Activated CD4-positive, CD25-positive, alpha-beta regulatory T cell treated with anti-CD3 and anti-CD28 coated beads, Interleukin-2, amount 50 U/mL, for 24 hours (primary cell): ENCODE results near the gene SAMD4A.
"Not testable (repeated sequence)": the region's sequence is repeated elsewhere in the genome, so short reads cannot be mapped to it uniquely, and the experiment has no call there.

Experiments
- ATAC-seq, 2 donors: fragments of 150-1000 bp; cut with Tn5 transposase; one replicate each; pipeline ENCODE4 v1.10.0; 2021; ENCODE audit warnings: mild to moderate bottlenecking in 1 of 2, moderate library complexity in 1 of 2

Gene SAMD4A

GRCh38 chr14:54739514-54739913, 172.6 kb downstream of the SAMD4A start:
- ATAC-seq = no peak

- no peak for ATAC-seq
Observed at GRCh38 chr14:54742492-54743350, 175.8 kb downstream of the SAMD4A start.

- ATAC-seq = no peak
Observed at GRCh38 chr14:54743382-54743781, 176.5 kb downstream of the SAMD4A start.

- ATAC-seq = no peak
Observed at GRCh38 chr14:54746019-54746418, 179.1 kb downstream of the SAMD4A start.

DNA sequence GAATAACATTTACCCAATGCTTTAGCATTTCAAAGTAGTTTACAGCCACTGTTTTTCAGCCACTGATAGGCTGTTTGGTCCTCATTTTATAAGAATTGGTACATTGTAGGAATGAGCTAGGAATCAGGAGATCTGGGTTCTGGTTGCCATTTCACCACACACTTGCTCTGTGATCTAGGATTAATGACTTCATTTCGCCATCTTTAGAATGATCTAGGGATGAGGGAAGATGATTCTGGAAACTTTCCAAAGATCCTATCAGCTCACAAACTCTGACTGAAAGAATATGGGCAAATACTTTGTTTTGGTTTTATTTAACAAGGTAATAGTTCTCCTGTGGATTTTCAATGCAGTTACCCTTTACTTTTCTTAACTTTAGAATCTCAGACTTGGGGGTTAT, 180.7 kb downstream of the SAMD4A start:
- no peak for ATAC-seq

DNA sequence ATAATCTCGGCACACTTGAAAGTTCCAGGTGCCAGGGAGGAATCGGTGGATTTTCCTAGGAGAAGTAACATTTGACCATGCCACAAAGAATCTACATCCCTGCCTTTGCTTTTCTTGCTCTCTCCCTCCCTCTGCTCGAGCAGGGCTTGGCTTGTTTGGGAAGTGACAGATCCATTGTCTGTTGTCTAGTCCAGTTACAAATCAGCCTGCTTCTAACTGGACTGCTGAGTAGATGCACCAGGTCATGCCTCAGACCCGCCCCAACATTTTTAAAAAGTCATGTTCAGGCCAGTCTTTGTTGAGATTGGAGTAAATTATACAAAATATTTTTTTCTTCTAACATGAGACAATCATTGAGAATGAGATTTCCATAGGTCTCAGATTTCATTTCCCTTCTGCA, 182.3 kb downstream of the SAMD4A start:
- ATAC-seq = no peak

DNA sequence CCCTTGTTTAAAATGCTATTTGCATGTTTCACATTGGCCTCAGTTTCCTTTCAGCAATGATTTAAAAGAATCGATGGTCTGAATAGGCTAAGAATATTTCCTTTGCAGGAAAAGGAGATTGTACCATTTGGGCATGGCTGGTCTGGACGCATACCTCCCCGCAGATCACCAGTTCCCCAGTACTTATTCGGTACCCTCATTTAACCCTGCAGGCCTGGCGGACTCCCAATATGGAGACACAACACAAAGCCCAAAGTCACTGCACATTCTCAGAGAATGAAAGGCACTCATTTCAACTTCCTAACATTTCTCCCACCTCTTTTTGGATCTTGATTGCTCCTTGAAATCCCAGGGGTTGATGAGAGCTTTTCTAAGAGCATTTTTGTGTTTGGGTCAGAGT, 182.8 kb downstream of the SAMD4A start:
- no peak for ATAC-seq

- ATAC-seq = not testable (repeated sequence)
Observed at GRCh38 chr14:54752611-54753010, 185.7 kb downstream of the SAMD4A start.

DNA sequence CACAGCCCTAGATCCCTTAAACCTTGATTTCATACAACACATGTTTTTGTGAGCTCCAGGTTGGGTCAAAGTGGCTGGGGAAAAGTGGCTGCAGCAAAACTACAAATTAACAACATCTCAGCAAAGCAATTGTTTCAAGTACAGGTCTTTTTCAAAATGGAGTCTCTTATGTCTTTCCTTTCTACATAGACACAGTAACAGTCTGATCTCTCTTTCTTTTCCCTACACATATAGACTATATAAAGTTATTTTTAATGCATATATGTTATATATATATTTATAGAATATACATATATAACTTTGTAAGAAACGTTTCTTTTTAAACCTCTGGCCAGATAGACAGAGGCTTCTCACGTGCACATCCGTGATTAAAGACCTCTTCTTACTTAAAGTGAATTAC, 186.5 kb downstream of the SAMD4A start:
- ATAC-seq = not testable (repeated sequence)

- ATAC-seq = no peak
Observed at GRCh38 chr14:54754116-54754622, 187.2 kb downstream of the SAMD4A start.

DNA sequence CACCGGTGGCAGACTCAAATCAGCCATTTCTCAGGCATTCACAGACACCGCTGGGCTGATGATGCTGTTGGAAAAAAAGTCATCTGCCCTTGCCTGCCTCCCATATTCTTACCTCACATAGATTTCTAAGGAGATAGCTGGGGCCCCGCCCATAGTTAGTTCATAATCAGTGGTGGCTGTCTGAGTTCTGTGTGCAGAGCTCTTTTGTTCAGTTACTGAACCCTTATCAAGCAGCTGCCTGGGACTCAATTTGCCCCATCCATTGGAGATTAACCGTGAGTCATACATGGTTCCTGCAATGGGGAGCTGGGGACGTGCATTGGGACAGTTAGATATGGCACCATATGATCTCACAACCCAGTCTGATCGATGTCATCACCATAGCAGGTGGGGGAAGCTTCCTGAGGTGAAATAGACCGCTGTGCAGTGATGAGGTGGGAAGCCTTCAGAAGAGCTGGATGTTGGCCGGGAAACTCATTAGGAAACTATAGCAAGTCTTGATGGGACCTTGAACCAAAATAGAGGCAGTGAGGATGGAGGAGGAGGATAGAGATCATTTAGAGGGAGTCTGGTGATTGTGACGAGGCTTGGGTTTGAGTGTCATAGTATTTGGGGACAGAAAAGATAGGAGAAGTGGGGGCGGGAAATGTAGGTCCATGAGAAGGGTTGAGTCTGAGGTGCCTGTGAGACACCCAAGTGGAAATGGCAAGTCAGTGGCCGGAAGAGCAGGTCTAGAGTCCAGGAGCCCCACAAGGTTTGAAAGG, 187.9 kb downstream of the SAMD4A start:
- no peak for ATAC-seq

GRCh38 chr14:54756656-54757392, 189.9 kb downstream of the SAMD4A start:
- ATAC-seq = no peak

DNA sequence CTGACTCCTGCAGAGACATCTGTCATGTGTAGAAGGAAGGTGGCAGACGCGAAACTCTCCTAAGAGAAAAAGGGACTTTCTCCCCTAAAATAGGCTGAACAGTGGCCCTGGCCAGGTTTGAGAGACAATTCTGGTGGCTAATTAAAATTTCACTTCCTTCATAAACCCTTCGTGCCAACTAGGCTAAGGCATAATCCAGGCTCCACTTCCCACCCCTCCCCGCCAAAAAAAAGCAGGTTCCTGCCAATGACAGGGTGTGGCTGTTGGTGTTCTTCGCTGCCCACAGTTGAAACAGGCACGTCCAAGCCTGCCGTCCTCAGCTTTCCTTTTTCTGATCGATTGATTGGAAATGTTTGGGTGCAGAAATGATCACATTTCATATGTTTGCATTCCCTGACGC, 191.1 kb downstream of the SAMD4A start:
- ATAC-seq = no peak

GRCh38 chr14:54759982-54760585, 193.2 kb downstream of the SAMD4A start:
- no peak for ATAC-seq

- no peak for ATAC-seq
Observed at GRCh38 chr14:54760866-54761575, 194.1 kb downstream of the SAMD4A start.

- no peak for ATAC-seq
Observed at GRCh38 chr14:54761835-54762234, 194.9 kb downstream of the SAMD4A start.

- no peak for ATAC-seq
Observed at GRCh38 chr14:54762296-54762695, 195.4 kb downstream of the SAMD4A start.

DNA sequence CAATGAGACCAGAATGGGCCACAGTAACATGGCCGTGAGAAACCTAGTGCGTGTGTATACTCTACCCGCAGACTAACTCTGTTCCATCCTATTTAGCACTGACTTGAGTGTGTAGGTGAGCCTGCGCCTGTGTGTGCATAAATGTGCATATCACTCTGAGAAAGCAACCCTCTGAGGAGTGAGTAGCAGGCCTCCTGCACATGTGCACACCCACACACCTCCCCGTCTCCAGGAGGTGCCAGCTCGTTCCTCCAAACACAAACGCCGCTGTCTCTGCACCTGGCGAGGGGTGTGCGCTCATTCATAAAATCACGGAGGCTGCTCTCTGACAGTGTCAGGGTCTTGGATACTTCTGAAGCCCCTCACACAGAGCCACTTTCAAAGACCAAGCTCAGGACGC, 196.8 kb downstream of the SAMD4A start:
- ATAC-seq = no peak

- no peak for ATAC-seq
Observed at GRCh38 chr14:54766276-54767138, 199.6 kb downstream of the SAMD4A start.

DNA sequence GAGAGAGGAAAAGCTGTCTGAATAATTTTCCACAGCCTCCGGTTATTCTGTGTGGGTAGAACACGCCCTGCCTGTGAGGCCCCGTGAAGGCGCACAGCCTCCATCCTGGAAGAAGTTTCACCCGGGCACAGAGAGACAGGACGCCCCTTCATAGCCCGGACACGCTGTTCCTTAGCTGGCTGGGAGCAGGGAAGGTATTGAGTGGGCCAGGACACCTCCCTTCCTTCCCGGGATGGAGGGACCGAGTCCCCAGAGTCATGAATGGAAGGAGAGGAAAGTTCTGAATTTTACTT, 200.2 kb downstream of the SAMD4A start:
- no peak for ATAC-seq

DNA sequence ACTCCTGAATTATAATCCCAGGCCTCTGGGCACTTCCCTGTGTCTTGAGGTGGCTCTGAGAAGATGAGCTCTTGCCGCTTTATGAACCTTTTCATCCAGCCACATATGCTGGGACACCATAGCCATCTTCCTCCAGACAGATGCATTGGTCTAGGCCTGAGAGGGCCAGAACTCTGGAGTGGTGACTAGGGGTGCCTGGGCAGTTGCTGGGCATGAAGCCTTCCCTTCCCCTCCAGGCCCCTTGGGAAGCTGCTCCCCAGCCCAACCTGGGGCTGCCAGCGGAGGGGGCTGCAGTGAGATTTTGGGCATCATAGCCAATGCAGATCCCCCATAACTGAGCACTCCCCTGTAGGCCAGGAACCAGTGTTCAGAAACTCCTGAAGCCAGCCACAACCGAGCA, 200.5 kb downstream of the SAMD4A start:
- ATAC-seq = no peak
